ENCODE results near the gene PPP1R3F.
A peak's percentile ranks its signal among the peaks of the same experiment; 100 is the strongest.

Gene PPP1R3F

GRCh38 chrX:49228185-49228584 lies 41.4 kb upstream of the PPP1R3F start:
- H3K4me3 ChIP-seq (ENCODE audit: low read length), result no peak overlapping the region
- TF ChIP-seq CTCF (conservative IDR thresholded peaks at IDR 0.05; ENCODE audit: low read depth, low read length), result no peak

DNA sequence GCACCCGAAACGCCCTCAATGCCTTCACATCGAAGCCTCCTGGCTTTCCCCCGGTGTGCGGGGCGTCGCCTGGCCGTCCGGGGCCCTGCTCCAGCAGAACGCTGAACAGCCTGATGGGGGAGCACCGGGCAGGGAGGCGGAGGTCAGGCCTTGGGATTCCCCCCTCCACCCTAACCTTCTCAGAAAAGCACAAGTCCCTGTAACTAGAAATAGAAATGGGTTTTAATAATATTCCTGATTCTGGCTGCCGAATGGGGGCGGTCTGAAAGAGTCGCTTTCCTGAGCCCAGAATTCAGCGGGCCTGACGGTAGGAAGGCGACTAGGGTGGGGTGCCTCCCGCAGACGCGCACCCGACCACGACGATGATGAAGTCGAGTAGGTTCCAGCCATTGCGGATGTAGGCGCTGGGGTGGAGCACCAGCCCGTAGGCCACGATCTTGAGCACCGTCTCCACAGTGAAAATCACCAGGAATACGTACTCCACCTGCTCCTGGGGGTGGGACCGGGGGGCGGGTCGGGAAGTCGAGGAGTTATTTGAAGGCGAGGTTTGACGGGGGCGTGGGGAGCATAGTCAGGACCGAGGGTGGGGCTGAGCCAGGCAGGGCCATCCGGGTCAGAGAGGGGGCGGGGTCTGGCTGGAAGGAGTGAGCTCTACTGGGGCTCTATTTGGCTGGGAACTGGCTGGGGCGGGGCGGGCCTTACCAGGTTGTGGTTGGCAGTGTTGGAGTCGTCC lies 38.9 kb upstream of the PPP1R3F start:
- H3K4me3 ChIP-seq (ENCODE audit: low read length), result peak overlapping the region; percentile 31
- TF ChIP-seq CTCF (conservative IDR thresholded peaks at IDR 0.05; ENCODE audit: low read depth, low read length), result peak; percentile 35
- DNase-seq (ENCODE audit: low read depth), result no peak

More at GRCh38 chrX:49228185-49228584, 41.4 kb upstream of the PPP1R3F start:
- no peak for DNase-seq (ENCODE audit: low read depth)

DNA sequence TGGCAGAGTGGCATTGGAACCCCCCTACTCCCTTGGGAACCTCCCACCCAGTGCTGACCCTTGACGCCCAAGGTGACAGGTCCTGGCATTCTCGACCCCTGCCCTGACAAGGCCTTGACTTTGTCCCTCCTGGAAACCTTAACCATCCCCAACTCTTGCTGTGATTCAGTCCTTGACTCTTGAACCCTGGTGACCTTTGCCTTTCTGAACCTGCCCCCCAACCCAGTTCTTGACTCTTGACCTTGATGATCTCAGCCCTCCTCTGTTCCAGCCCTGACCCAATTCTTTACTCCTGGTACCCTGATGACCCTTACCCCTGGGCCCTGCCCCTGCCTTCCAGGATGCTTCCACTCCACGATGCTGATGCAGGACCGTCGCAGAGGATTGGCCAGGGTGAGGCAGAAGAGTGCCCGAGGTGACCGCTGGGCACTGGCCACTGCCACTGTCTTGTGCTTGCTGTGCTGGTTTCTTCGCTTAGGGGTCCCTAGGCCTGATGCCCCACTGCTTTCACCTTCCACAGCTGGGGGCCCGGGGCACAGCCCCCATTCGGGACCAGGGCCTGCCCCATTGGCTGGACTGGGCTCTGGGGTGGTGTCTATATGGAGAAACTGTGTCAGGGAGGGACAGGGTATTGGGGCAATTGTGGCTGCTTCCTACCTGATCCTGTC lies 38.1 kb upstream of the PPP1R3F start:
- no peak overlapping the region for H3K4me3 ChIP-seq (ENCODE audit: low read length)
- no peak for TF ChIP-seq CTCF (conservative IDR thresholded peaks at IDR 0.05; ENCODE audit: low read depth, low read length)
- no peak for DNase-seq (ENCODE audit: low read depth)

DNA sequence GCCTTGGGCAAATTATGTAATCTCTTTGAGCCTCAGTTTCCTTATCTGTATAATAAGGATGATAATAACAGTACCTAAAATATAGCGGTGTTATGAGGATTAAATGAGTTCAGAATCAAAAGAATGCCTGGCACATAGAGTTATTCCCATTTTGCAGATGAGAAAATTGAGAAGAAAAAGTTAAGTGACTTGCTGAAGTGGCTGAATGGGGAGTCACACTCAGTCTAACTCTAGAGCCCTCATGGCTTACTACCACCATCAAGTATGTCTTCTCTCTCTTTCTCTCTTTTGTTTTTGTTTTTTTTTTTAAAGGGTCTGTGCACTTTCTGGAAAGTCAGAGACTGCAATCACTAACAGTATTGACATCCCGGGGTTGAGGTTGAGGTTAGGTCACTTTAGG lies 37.1 kb upstream of the PPP1R3F start:
- no peak overlapping the region for H3K4me3 ChIP-seq (ENCODE audit: low read length)
- TF ChIP-seq CTCF (conservative IDR thresholded peaks at IDR 0.05; ENCODE audit: low read depth, low read length), result no peak
- no peak for DNase-seq (ENCODE audit: low read depth)

DNA sequence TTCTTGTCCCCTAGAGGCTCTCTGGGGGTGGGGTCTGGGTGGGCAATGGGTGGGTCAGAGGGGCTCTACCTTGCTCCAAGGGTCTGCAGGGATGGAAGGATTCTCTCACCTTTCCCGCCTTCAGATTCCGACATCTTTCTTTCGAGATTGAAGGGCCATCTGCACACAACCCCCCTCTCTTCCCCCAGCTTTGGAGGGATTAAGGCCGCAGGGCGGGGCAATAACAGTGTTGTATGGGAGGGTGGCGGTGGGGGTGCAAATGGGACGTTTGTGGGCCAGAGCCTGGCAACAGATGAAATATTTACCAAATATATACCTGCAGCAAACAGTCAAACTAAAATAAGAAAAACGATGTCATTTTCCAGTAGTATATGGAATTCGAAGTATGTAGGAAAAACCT lies 36.4 kb upstream of the PPP1R3F start, which contains the start of gene CACNA1F:
CACNA1F (minus strand) TSS at position 165 of the 400 bp plus-strand sequence; CDS start at position 134, 31 bp downstream.
- no peak for TF ChIP-seq CTCF (conservative IDR thresholded peaks at IDR 0.05; ENCODE audit: low read depth, low read length)
- no peak within 1 kb of the TSS for H3K4me3 ChIP-seq (ENCODE audit: low read length)
- no peak for DNase-seq (ENCODE audit: low read depth)

DNA sequence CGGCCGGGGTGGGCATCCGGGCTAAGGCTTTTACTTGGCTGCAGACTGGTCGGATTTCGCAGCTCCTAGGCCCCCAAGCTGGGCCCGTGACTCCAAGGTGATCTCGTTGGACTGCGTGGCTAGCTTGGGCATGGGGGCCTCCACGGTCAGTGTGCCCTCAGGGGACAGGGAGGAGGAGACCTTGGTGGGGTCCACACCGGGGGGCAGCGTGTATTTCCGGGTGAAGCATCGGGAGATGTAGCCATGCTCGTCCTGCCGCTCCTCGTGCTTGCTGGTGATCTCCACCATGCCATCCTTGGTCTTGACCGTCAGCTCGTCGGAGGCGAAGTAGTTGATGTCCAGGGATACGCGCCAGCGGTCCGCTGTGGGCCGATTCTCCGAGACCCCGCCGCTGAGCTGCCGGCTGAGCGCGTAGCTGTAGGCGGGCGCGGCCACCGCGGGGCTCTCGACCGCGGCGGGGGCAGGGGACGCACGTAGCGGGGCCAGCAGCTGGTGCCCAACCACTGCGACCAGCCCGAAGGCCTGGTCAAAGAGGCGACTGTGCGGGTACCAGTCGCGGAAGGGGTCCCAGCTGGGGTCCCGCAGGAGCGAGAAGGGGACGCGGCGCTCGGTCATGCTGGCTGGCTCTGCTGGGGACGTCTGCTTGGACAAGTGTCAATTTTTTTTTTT lies 35.6 kb upstream of the PPP1R3F start:
- TF ChIP-seq CTCF (conservative IDR thresholded peaks at IDR 0.05; ENCODE audit: low read depth, low read length), result no peak
- H3K4me3 ChIP-seq (ENCODE audit: low read length), result no peak overlapping the region

More for the DNA sequence above, 35.6 kb upstream of the PPP1R3F start:
- DNase-seq (ENCODE audit: low read depth), result no peak

All from retinal pigment epithelial cell (primary cell).